B cell (primary cell): Measurements from ENCODE around the gene LRRC8B. TPM values are rescaled to one million over a fixed set of nuclear protein-coding genes. Genes with fewer than 3 reads are reported as not detected.

ENCODE experiments used
- ATAC-seq: fragments of 200-7000 bp; cut with Tn5 transposase; one replicate; pipeline ENCODE4 v1.10.0; 2021; ENCODE audit warnings: low read depth, mild to moderate bottlenecking, moderate number of reproducible peaks, moderate library complexity
- CTCF ChIA-PET: fragments of 350-600 bp; sonication (Branson Sonifier 250); formaldehyde crosslinking; loops from one replicate; lab custom pipeline; 2021; ENCODE audit warnings: antibody characterized with exemption, inconsistent platforms; lab: Charles Lee
- POLR2A ChIA-PET: fragments of 350-600 bp; sonication (Branson Sonifier 250); formaldehyde crosslinking; loops from one replicate; lab custom pipeline; 2021; ENCODE audit warnings: antibody characterized with exemption; lab: Charles Lee
- DNase-seq: peaks from one replicate; pipeline ENCODE4 v3.0.0; 2013
- H2AFZ ChIP-seq: 2 replicates; pipeline ENCODE4 v1.6.1; 2012; ENCODE audit warnings: mild to moderate bottlenecking, low read depth, low read length; ENCODE audit not compliant: insufficient read depth, poor library complexity, severe bottlenecking
- H3K27ac ChIP-seq, 2 donors: 1 replicate in 1 of 2; 2 replicates in 1 of 2; pipeline ENCODE4 v1.5.1; 2012 to 2013; ENCODE audit warnings: low read length in 2 of 2, mild to moderate bottlenecking in 2 of 2, moderate library complexity in 1 of 2
- H3K27me3 ChIP-seq, 4 experiments: fragments of 200-600 bp in 1 of 4; sonication (generic) in 1 of 4; replicated peaks in 1 of 4; 1 replicate in 2 of 4; 2 replicates in 2 of 4; pipeline versions ENCODE4 v1.6.1 to v1.7.0; 2013 to 2016; ENCODE audit warnings: low read length in 3 of 4, mild to moderate bottlenecking in 2 of 4, mixed read lengths in 1 of 4, moderate library complexity in 1 of 4; ENCODE audit not compliant: insufficient read depth in 4 of 4, control insufficient read depth in 3 of 4; ENCODE audit errors: control extremely low read depth in 1 of 4
- H3K36me3 ChIP-seq, 2 experiments: replicated peaks in 1 of 2; 1 replicate in 1 of 2; 2 replicates in 1 of 2; pipeline versions ENCODE4 v1.6.1 to v1.7.1; 2013; ENCODE audit warnings: low read length in 1 of 2; ENCODE audit not compliant: insufficient read depth in 2 of 2, control insufficient read depth in 1 of 2; ENCODE audit errors: control extremely low read depth in 1 of 2, extremely low read depth in 1 of 2
- H3K4me1 ChIP-seq, 2 donors: fragments of 200-600 bp in 1 of 2; sonication (generic) in 1 of 2; 1 replicate in 1 of 2; 2 replicates in 1 of 2; pipeline versions ENCODE4 v1.5.1 to v1.6.1; 2013 to 2017; ENCODE audit warnings: low read length in 2 of 2; ENCODE audit not compliant: control insufficient read depth in 2 of 2, insufficient read depth in 2 of 2
- H3K4me2 ChIP-seq: replicated peaks from 2 replicates; pipeline ENCODE3; 2012; ENCODE audit warnings: mild to moderate bottlenecking, low read depth, low read length; ENCODE audit not compliant: poor library complexity, severe bottlenecking
- H3K4me3 ChIP-seq, 5 experiments: fragments of 200-600 bp in 1 of 5; sonication (generic) in 1 of 5; 1 replicate in 3 of 5; 2 replicates in 2 of 5; pipeline versions ENCODE4 v1.5.1 to v1.7.0; 2011 to 2016; ENCODE audit warnings: low read length in 4 of 5, mild to moderate bottlenecking in 4 of 5, low read depth in 2 of 5, control low read depth in 1 of 5, moderate library complexity in 1 of 5; ENCODE audit not compliant: insufficient read depth in 1 of 5; ENCODE audit errors: control extremely low read depth in 1 of 5, extremely low read depth in 1 of 5
- H3K79me2 ChIP-seq: fragments of 200-600 bp; sonication (generic); one replicate; pipeline ENCODE4 v1.6.0; 2016; ENCODE audit warnings: low read length; ENCODE audit not compliant: control insufficient read depth, insufficient read depth
- H3K9ac ChIP-seq: fragments of 200-600 bp; sonication (generic); 2 replicates; pipeline ENCODE4 v1.6.1; 2017; ENCODE audit warnings: mild to moderate bottlenecking, low read length, moderate library complexity
- H3K9me3 ChIP-seq, 3 donors: one replicate each; pipeline versions ENCODE4 v1.6.1 to v1.7.1; 2013; ENCODE audit warnings: low read length in 2 of 3; ENCODE audit not compliant: control insufficient read depth in 2 of 3, insufficient read depth in 1 of 3; ENCODE audit errors: control extremely low read depth in 1 of 3
- H4K20me1 ChIP-seq: 2 replicates; pipeline ENCODE4 v1.6.0; 2012; ENCODE audit warnings: mild to moderate bottlenecking, low read length; ENCODE audit not compliant: insufficient read depth, control insufficient read depth, poor library complexity, severe bottlenecking
- H3K27ac Mint-ChIP-seq: one replicate; pipeline ENCODE4 v1.8.0; 2021; ENCODE audit warnings: mixed read lengths
- H3K27me3 Mint-ChIP-seq: one replicate; pipeline ENCODE4 v1.8.0; 2021; ENCODE audit warnings: mixed read lengths
- H3K4me1 Mint-ChIP-seq: one replicate; pipeline ENCODE4 v1.8.0; 2021; ENCODE audit warnings: mixed read lengths
- H3K4me3 Mint-ChIP-seq: one replicate; pipeline ENCODE4 v1.8.0; 2021; ENCODE audit warnings: mixed read lengths
- H3K9me3 Mint-ChIP-seq: one replicate; pipeline ENCODE4 v1.8.0; 2022; ENCODE audit warnings: mixed read lengths; ENCODE audit not compliant: insufficient read depth
- EZH2 ChIP-seq: IDR thresholded peaks from 2 replicates; pipeline ENCODE4 v1.6.1; 2012; ENCODE audit warnings: borderline replicate concordance, low read depth, mild to moderate bottlenecking, moderate library complexity, low read length; ENCODE audit not compliant: insufficient read depth, poor library complexity, severe bottlenecking
- WGBS: methylation state at CpG from one replicate; pipeline ENCODE4 v1.1.5; 2013; ENCODE audit warnings: missing lambda C conversion rate; ENCODE audit not compliant: insufficient coverage; 5-methylcytosine and 5-hydroxymethylcytosine counted together
- intact Hi-C: fragments of 100-400 bp; cut with micrococcal nuclease; formaldehyde crosslinking; loops from one replicate; pipeline ENCODE4 v1.10.0; 2022
- polyA plus RNA-seq: library from polyadenylated mRNA; depleted of rRNA; stranded (reverse); fragments of >200 nt; gene quantifications from 2 replicates; pipeline ENCODE4 v1.2.3, GENCODE V29; 2012
- total RNA-seq, 2 donors: library from RNA; stranded (reverse); fragments of 120-200 nt in 1 of 2; gene quantifications; 1 replicate in 1 of 2; 2 replicates in 1 of 2; pipeline versions ENCODE4 v1.2.3 to v1.2.4, GENCODE V29; 2013 to 2022
- TF ChIP-seq, protein P1 (sequence below): fragments of 200-600 bp; IDR thresholded peaks from one replicate; pipeline ENCODE4 v1.8.0; 2022; ENCODE audit warnings: antibody characterized with exemption, mild to moderate bottlenecking

The LRRC8B gene
- total and polyA plus RNA-seq, 2 donors (not counting 1 experiment from before 2014, with no cell fraction given) = 2.2 to 9.9 TPM

DNA sequence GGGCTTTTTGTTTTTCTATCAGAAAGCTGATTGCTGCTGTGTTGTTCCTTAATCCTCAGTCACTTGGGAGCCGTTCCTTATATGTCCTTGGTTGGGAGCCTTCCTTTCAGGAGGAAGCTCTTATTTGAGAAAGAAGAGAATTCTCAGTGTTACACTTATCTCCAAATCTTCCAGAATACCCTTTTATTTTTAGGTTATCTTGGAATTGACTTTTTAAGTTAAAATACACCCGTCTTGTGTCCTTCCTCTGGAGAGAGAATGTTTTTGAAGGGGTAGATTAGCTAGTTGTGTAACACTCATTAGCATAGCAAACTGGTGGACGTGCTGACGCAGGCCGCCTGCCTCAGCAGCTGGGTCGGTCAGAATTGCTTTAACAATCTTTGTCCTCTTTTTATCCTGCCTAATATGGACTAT is 42.1 kb downstream of the LRRC8B start:
- Histone ChIP-seq H3K4me2 (no peak overlapping the region), H3K27ac (no peak overlapping the region), H3K9me3 (peaks cover 0 to 1% (median 0%) of the 10 kb centered on the region in 3 donors), H3K9ac (no peak overlapping the region), H2AFZ (no peak overlapping the region), H4K20me1 (no peaks in the 10 kb centered on the region), H3K36me3 (peaks cover 0 to 5% of the 10 kb centered on the region in 2 experiments), H3K4me1 (peaks cover 0 to 4% of the 10 kb centered on the region in 2 donors), H3K27me3 (no peaks in the 10 kb centered on the region), H3K79me2 (peaks cover 22% of the 10 kb centered on the region), H3K4me3 (no peak overlapping the region)
- Mint-ChIP-seq H3K4me1 (peaks cover 23% of the 10 kb centered on the region), H3K27ac (no peak overlapping the region), H3K9me3 (no peaks in the 10 kb centered on the region), H3K4me3 (no peak overlapping the region), H3K27me3 (no peaks in the 10 kb centered on the region)
- no peak for ATAC-seq
- ChIA-PET POLR2A (no interaction called here), CTCF (no interaction called here)
- WGBS = 60% methylated on average over 1 of the region's 6 CpGs
- TF ChIP-seq, protein P1, sequence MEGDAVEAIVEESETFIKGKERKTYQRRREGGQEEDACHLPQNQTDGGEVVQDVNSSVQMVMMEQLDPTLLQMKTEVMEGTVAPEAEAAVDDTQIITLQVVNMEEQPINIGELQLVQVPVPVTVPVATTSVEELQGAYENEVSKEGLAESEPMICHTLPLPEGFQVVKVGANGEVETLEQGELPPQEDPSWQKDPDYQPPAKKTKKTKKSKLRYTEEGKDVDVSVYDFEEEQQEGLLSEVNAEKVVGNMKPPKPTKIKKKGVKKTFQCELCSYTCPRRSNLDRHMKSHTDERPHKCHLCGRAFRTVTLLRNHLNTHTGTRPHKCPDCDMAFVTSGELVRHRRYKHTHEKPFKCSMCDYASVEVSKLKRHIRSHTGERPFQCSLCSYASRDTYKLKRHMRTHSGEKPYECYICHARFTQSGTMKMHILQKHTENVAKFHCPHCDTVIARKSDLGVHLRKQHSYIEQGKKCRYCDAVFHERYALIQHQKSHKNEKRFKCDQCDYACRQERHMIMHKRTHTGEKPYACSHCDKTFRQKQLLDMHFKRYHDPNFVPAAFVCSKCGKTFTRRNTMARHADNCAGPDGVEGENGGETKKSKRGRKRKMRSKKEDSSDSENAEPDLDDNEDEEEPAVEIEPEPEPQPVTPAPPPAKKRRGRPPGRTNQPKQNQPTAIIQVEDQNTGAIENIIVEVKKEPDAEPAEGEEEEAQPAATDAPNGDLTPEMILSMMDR = no peak
- TF ChIP-seq EZH2 = no peak
- intact Hi-C loops = no loop called here
- no peak for DNase-seq

DNA sequence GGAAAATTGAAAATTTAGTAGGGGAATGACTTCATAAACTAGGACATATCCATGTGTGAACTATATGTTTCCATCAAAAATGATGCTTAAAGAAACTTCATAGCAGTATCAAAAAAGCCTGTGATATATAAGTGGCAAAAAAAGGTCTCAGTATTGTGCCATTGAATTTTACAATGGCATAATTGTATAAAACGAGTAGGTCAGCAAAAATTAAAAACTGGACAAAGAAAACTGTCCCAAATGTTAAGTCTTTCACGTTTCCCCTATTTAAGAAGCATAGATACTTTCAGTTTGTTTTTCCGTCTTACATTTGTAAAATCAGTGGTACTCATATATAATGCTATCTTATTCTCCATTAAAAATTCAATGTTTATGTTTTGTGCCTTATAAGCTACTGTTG is 43.2 kb downstream of the LRRC8B start:
- Mint-ChIP-seq H3K27ac (no peak overlapping the region), H3K27me3 (no peaks in the 10 kb centered on the region), H3K4me1 (peaks cover 26% of the 10 kb centered on the region), H3K4me3 (no peak overlapping the region), H3K9me3 (no peaks in the 10 kb centered on the region)
- ChIA-PET POLR2A (no interaction called here), CTCF (no interaction called here)
- H3K79me2 ChIP-seq = peaks cover 15% of the 10 kb centered on the region
- no peak overlapping the region for H3K27ac ChIP-seq
- WGBS = no CpG with 5 or more reads among the region's 3 CpGs
- H3K9me3 ChIP-seq = peaks cover 0 to 1% (median 0%) of the 10 kb centered on the region in 3 donors
- H3K4me1 ChIP-seq = peaks cover 0 to 4% of the 10 kb centered on the region in 2 donors
- H3K36me3 ChIP-seq = peaks cover 0 to 4% of the 10 kb centered on the region in 2 experiments
- ATAC-seq = no peak
- no peak for TF ChIP-seq EZH2
- TF ChIP-seq, protein P1 = no peak
- H3K9ac ChIP-seq = no peak overlapping the region
- no peak for DNase-seq
- H3K27me3 ChIP-seq = no peaks in the 10 kb centered on the region
- intact Hi-C loops = no loop called here
- no peak overlapping the region for H2AFZ ChIP-seq
- H3K4me2 ChIP-seq = no peak overlapping the region
- H3K4me3 ChIP-seq = no peak overlapping the region
- no peaks in the 10 kb centered on the region for H4K20me1 ChIP-seq
